GM21737 (cell line): ENCODE results near the gene TRUB1.

ENCODE experiments used
- ATAC-seq: cut with Tn5 transposase; IDR thresholded peaks from one replicate; pipeline ENCODE4 v1.9.1; 2021; ENCODE audit warnings: mild to moderate bottlenecking, moderate library complexity; ENCODE audit not compliant: unreplicated experiment

Gene TRUB1

DNA sequence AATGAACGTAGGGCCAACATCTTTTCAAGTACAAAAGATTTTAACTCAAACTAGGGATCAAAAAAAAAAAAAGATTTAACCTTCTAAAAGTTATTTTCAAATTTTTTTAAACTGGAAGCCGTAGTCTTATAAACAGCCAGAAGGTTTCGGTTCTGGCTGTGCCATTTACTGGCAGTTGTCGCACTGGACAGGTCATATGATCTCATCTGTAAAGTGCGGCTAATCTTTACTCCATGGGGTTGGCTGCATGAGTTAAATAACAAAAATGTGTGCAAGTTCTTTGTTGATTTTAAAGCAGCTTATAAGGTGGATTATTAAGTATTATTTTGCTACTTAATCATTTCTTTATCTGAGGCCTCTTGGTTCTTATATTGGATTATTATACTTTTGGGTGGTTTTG is 36.6 kb downstream of the TRUB1 start:
- ATAC-seq: no peak

DNA sequence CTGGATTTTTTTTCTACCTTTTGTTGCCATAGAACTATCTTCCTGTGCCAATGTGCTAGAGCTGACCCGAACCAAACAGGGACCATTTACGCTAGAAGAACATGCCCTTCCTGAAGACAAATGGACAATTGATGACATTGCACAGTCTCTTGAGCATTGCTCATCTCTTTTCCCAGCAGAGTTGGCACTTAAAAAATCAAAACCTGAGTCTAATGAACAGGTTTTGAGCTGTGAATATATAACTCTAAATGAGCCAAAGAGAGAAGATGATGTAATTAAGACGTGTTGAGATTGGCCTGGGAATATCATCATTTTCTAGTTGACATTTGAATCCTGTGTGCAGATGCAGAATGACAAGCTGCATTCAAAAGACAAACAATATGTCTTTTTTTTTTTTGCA is 37.1 kb downstream of the TRUB1 start:
- no peak for ATAC-seq

DNA sequence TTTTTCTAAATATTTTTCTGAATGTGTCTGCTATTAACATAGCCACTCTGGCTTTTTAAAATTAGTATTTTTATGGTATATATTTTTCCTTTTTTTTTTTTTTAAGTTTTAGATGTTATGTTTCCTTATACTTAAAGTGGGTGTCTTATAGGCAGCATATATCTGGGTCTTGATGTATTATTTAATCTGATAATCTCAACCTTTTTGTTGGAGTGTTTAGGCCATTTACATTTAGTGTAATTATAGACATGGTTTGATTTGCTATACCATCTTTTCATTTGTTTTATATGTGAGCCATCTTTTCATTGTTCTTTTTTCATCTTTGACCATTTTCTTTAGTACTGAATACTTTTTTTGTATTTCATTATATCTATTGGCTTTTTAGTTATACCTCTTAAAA is 45.0 kb downstream of the TRUB1 start:
- no peak for ATAC-seq

DNA sequence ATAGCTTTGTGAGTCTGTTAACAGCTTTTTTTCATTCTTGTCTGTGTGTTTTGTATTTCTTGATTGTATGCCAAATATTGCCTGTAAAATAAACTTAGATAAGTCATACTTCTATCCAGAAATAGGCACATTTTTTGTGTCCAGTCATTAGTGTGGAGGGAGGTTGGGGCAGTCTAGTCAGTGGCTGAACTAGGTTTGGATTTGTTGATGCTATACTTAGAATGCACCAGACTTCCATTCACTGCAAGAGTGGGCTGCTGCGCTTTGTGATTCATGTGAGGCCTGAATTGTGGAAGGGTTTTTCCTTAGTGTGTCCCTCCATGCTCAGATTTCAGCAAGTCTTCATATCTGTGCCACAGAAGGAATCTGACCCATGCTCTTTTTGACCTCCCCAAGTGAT is 50.0 kb downstream of the TRUB1 start:
- ATAC-seq: no peak

DNA sequence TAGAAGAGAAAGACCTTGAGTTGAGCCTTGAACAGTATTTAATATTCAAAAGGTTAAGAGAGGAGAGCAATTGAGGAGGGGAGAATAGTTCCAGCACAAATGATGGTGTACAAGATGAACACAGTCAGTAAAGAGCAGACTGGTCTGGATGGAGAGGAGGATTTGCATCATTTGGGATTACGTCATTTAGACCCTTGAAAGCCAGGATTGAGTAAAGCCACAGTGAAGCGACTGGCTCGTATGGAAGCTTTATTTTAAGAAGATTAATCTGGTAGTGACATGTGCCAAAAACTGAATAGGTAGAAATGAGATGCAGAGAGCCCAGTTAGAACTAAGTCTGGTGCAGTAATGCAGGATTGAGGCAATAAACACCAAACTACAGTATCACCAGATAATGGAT is 52.6 kb downstream of the TRUB1 start:
- no peak for ATAC-seq

DNA sequence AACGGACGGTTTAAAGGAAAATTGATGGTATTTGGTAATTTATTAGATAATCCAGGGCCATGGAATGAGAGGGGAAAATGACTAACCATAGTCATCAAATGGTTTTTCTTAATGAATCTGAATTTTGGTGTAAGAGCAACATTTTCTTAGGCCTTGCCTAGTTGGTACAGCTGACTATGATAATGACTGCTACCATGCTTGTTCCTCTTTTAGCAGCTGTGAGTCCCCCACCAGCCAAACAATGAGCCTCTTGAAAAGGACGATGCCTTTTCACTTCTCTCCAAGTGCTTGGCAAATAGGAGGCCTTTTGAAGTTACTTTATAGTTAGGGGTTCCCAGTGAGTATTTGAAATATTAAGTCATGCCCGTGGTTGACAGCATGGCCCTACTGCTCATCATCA is 53.0 kb downstream of the TRUB1 start:
- ATAC-seq: no peak

DNA sequence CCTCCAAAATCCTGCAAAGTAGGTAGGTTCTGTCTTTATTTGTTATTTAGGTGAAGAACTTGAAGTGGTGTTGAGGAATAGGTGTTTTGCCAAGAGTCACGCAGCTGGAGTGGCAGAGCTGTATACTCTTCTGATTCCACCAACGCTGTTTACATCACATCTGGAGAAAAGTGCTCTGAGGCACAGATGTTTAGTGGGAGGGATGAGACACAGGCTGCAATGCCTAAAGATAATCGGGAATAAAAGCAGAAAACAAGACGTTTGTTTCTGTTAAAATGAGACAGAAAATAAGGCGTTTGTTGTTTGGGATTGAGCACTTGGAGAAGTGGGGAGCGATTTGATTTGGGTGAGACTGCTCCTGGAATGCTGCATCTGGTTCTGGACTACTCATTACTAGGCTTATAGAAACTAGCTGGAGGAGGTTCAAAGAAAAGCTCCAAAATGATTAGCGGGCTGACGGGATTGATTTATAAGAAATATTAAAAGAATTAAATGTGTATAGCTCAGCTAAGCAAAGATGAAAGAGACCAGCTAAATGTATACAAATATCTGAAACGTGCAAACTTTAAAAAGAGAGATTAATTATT is 54.3 kb downstream of the TRUB1 start:
- no peak for ATAC-seq

DNA sequence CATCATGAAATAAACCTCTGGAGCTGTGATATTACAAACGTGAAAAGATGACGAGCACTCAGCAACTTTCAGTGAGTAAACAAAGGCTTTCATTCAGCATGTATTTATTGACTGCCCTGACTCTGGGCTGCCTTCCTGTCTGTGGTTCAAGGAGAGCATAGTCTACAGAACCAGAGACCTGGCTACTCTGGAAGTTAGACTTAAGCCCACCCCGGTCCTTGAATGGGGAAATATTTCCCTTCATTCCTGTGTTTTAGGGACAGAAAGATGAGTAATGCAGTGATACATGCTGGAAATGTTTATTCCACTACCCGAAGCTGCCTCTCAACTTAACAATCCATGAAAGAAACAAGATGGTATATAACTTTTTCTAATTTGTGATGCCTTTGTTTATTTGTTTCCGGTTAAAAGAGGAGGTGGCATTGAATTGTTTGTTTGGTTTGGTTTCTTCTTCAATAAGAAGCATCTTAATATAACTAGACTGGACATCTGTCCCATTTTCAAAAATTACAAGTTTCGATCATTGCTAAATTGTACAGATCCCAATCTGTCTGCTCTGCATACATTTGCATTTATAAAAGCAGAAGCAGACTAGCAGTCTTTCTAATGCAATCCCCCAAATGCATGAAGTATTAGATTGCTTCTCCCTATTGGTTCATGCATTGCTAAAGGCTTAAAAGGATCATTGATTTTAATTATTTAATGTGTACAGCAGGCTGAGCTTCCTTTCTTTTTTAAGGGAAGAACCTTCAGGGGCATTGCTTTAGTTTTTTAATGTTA is 57.7 kb downstream of the TRUB1 start:
- ATAC-seq: no peak

DNA sequence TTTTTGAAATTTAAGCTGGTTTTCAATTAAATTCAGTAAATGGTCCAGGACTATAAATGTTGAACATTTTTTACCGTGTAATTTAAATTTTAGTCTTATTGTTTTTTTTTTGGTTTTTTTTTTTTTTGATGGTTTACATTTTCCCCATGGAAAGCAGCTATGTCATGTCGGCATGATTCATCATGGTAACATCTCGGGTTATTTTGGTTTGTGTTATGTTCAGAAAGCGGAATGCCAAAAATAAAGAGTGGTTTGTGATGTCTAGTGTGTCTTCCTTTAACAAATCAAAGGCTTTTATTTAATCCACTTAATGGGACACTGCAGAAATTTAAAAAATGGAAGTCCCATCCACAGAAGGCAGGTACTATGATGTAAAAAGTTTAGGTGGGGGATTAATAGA is 58.5 kb downstream of the TRUB1 start:
- ATAC-seq: no peak

DNA sequence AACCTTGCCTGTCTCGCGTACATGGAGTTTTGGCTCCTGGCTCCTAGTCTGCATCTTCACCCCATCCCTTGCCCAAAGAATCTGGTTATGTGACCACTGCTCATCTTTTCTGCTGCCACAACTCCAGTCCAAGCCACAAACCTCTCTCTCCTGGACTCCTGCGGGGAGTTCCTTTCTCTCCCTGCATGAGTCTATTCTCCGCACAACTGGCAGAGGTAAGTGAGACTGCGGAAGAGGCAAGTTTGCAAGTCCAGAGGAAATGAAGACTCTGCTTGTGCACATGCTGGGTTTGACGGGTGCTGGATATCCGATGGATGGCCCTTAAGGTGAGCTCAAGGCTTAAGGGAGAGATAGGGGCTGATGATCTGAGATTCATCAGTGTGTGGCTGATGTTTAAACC is 61.0 kb downstream of the TRUB1 start:
- ATAC-seq: no peak

DNA sequence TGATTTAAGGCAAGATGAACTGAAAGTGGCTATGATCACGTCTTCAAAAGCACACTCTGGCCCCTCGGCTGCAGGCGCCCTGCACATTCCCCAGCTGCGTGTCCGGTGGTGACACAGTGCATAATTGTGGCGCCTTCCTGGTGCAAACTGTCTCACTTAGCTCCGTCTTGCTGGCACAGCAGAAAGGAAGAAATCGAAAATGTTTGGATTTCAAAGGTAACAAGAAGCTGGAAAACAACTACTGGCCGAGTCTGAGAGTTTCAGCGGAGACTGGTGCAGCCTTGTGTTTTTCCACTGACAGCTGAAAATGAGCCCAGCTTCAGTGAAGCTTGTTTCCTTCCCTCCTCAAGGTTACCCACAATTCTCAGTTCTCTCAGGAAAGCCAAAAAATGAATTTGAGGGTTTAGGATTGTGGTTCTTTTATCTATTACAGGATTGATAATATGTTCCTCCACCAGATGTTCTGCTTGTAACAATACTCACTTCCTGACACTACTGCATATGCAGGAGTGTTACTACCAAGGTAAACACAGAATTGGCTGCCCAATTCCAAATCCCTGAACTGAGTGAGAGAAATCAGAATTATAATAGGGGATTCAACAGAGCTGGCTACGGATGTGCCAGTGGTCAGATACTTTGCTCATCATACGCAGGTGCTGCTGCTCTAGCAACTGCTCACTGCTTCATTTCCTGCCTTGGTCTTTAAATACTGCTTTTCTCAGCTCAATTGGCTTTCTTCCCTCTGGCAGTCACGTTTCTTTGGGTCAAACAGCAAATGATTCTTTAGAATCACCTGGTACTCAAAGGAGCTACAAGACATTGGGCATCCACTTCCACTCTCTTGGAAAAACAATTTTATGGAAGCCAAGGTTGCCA is 63.7 kb downstream of the TRUB1 start:
- ATAC-seq: peak; percentile 69

DNA sequence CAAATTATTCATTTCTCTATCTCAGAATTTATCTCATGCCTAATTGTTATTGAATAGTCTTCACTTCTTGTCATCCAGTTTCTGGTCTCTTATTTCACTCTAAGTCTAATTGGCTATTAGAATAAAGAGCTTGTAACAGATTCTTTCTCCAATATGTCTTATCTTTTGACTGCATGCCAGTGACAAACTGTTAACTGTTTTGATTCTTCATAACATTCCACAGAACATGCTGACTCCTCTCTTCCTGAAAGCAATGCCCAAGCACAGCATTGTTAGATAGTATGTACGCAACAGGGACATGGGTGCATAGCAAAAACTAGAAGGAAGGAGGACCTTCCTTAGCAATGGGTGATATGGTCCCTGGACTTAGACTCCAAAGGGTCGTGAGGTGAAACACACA is 65.4 kb downstream of the TRUB1 start:
- ATAC-seq: no peak

DNA sequence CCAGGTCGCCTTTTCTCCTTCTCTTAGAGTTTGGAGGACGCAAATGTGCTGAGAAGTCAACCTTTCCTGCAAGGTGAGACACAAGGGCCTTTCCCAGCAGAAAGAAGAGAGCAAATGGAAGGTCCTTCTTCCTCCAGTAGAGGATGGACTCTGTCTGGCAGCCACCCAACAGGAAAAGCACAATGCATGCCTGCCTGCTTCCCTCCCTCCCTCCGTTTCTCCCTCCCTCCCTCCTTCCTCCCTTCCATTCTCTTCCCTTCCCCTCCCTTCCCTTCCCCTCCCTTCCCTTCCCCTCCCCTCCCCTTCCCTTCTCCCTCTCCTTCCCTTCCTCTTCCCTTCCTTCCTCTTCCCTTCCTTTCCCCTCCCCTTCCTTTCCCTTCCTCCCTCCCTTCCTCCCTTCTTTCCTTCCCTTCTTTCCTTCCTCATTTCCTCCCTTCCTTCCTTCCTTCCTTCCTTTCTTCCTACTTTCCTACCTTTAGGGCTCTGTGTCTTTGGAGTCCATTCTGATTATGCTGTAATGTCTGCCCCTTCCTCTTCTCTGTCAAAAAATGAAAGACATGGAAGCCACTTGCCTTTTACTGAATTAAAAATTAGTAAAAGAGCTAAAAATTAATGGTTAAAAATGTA is 66.4 kb downstream of the TRUB1 start:
- ATAC-seq: no peak

DNA sequence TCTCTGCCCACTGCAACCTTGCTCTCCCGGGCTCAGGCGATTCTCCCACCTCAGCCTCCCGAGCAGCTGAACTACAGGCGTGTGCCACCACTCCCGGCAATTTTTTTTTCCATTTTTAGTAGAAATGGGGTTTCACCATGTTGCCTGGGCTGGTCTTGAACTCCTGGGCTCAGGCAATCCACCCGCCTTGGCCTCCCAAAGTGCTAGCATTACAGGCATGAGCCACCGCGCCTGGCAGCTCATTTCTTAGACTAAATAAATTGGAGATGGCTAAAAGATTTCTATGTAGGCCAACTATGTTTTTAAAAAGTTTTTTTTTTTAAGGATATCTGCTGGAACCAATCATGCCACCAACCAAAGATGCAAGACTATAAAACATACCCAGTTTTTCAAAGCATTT is 67.8 kb downstream of the TRUB1 start:
- ATAC-seq: no peak

DNA sequence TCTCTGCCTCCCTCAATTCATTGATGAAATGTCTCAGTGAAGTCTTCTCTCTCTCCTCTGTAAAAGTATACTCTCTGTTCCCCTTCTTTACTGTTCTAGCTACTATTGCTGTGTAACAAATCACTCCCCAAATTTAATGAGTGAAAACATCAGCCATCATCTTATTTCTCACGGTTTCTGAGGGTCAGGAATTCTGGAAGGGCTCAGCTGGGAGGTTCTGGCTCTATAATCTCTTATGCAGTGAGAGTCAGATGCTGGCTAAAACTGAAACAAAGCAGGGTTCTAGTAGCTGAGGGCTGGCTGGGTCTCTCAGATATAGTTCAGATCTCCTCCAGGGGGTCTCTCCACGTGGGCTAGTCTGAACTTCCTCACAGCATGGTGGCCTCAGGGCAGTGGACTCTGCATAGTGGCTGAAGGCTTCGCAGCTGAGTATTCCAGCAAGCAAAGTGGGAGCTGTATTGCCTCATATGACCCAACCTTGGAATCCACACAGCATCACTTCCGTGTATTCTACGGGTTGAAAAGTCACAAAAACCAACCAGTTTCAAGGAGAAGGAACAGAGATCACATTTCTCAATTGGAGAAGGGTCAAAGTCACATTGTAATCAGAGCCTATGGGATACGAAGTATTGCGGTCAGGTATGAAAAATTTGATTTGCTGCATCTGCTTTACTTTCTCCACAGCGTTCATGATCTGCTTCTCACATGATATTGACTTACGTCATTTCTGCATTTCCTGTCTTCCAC is 80.4 kb downstream of the TRUB1 start:
- no peak for ATAC-seq

DNA sequence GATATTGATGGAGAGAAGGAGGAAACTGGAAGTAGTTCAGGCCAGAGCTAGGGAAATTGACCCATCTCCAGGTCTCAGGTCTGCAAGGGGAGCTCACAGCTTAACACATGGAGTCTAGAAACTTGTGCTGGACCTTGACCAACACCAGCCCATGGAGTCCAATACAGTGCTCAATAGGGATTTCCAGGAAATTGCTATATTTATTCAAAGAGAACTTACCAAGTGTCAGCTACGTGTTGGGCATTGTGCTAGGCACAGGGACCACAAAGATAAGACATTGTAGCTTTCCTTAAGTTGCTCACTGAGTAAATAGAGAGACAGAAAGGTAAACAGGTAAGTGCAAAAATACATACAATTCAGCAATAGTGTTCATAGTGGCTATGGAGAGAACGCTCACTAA is 82.5 kb downstream of the TRUB1 start:
- ATAC-seq: no peak

DNA sequence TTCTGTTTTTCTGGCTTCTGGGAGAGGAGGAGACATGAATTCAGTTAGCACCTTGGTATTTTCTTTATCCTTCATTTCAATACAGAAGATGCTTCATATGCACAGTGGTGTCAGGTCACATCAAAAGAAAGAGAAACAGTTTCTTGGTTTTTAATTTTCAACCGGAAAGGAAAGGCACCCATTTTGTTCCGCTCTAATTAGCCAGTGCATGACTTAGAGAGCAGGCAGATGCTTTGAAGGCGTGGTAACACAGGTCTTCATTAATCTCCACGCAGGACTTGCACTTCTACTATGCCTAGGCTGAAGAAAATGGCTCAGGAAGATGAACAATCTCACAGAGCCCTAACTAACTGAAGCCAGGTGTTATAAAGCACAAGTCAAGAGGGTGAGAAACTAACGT is 84.7 kb downstream of the TRUB1 start:
- ATAC-seq: no peak

DNA sequence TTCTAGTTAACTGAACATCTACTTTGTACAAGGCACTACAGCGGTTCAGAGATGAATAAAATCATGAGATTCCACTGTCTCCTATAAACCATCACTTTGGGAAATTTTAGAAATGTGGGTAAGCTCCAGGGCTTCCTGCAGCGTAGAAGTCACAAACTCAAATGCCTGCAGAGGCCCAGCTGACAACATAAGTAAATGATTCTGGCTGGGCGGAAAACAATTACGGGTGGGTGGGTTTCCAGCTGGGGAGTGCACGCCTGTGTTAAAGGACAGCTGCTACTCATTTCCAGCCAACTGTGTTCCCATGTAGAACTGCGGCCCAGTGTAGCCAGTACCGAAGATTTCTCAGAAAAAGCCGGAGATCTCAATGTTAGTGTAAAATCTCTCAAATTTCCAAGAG is 85.7 kb downstream of the TRUB1 start:
- no peak for ATAC-seq

DNA sequence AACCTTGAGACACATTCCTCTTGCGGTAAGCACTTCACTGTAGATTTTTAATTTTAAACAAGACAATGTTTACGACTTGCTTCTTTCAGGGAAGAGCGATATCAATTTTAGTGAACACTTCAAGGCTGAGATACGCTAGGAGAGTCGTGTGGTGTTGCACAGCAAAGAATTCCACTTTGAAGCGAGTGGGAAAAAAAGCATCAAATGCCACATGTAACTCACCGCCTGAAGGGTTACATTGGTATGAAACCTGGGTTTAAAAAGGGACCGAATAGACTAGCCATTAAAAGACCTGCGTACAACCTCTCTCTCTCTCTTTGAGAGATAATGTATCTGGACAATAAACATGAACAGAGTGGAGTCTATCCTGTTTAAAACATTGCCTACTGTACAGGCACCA is 86.4 kb downstream of the TRUB1 start:
- no peak for ATAC-seq

DNA sequence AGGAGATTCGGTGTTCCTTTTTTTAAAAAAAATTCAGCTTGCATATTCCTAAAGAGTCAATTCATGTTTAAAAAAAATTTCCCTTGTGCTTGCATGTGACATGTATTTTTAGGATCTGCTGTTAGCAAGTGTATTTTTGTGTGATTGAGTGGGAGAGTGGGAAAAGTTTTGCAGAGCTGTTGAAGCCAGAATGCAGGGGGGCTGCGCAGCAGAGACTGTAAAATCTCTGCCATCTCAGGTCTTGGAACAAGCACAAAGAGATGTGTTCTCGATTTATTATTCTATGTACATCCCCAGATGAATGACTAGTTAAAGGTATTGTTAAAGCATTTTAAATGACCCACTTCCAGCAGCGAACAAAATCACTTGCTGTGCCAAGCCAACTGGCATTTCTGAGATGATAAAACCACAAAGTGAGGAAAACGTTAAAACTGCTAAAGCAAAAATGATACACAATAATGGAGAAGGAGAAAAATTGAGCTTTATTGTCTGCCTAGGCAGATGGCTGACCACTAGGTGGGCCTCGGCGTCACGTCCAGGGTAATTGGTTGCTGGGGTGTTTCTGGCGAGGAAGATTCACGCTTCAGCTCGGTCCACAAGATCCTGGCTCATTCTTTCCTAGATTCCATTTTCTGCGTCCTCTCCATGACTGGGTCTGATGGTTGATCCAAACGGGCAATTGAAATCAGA is 88.2 kb downstream of the TRUB1 start:
- no peak for ATAC-seq
